Progenitor cell of endocrine pancreas (in vitro differentiated cells): ENCODE results near the gene AGTR1. TPM values are rescaled to one million over a fixed set of nuclear protein-coding genes. Genes with fewer than 3 reads are reported as not detected.
"Not testable (repeated sequence)": the region's sequence is repeated elsewhere in the genome, so short reads cannot be mapped to it uniquely, and the experiment has no call there.

Experiments used
- DNase-seq: peaks from one replicate; pipeline ENCODE4 v3.0.0; 2021; ENCODE audit warnings: low spot score; ENCODE audit not compliant: unreplicated experiment
- H3K27ac Mint-ChIP-seq: 2 replicates; pipeline ENCODE4 v1.8.0; 2021; ENCODE audit warnings: mild to moderate bottlenecking, moderate library complexity, mixed read lengths
- H3K27me3 Mint-ChIP-seq: 2 replicates; pipeline ENCODE4 v1.8.0; 2021; ENCODE audit warnings: mixed read lengths
- H3K36me3 Mint-ChIP-seq: 2 replicates; pipeline ENCODE4 v1.8.0; 2022; ENCODE audit warnings: mixed read lengths; ENCODE audit not compliant: insufficient read depth
- H3K4me1 Mint-ChIP-seq: 2 replicates; pipeline ENCODE4 v1.8.0; 2021; ENCODE audit warnings: low read depth, mixed read lengths
- H3K4me3 Mint-ChIP-seq: 2 replicates; pipeline ENCODE4 v1.8.0; 2021; ENCODE audit warnings: low read depth, mild to moderate bottlenecking, moderate library complexity, mixed read lengths
- H3K9me3 Mint-ChIP-seq: 2 replicates; pipeline ENCODE4 v1.8.0; 2021; ENCODE audit warnings: low read depth, mixed read lengths
- CTCF ChIP-seq: fragments of 200-600 bp; sonication (generic); IDR thresholded peaks from one replicate; pipeline ENCODE4 v1.5.0; 2021; ENCODE audit warnings: antibody characterized with exemption, mild to moderate bottlenecking; ENCODE audit not compliant: unreplicated experiment
- total RNA-seq: library from RNA; stranded (reverse); gene quantifications from 2 replicates; pipeline ENCODE4 v1.2.1, GENCODE V29; 2021

Gene AGTR1
- total RNA-seq, 1 donor from 2014 or later, result 8.2 TPM

GRCh38 chr3:148772361-148772760 is 74.7 kb downstream of the AGTR1 start:
- H3K4me1 Mint-ChIP-seq, result no peaks in the 10 kb centered on the region
- no peak for DNase-seq
- no peaks in the 10 kb centered on the region for H3K36me3 Mint-ChIP-seq
- H3K27ac Mint-ChIP-seq, result no peak overlapping the region
- peaks cover 3% of the 10 kb centered on the region for H3K9me3 Mint-ChIP-seq
- no peak for TF ChIP-seq CTCF
- H3K4me3 Mint-ChIP-seq, result no peak overlapping the region
- no peaks in the 10 kb centered on the region for H3K27me3 Mint-ChIP-seq

GRCh38 chr3:148772835-148773234 is 75.1 kb downstream of the AGTR1 start:
- Mint-ChIP-seq H3K27me3 (no peaks in the 10 kb centered on the region), H3K27ac (no peak overlapping the region), H3K9me3 (peaks cover 3% of the 10 kb centered on the region), H3K36me3 (no peaks in the 10 kb centered on the region), H3K4me1 (no peaks in the 10 kb centered on the region), H3K4me3 (no peak overlapping the region)
- no peak for DNase-seq
- TF ChIP-seq CTCF, result no peak

- Mint-ChIP-seq H3K27me3 (no peaks in the 10 kb centered on the region), H3K4me1 (no peaks in the 10 kb centered on the region), H3K27ac (no peak overlapping the region), H3K9me3 (peaks cover 3% of the 10 kb centered on the region), H3K4me3 (no peak overlapping the region), H3K36me3 (no peaks in the 10 kb centered on the region)
- no peak for TF ChIP-seq CTCF
- DNase-seq, result no peak
These were observed 76.1 kb downstream of the AGTR1 start for GRCh38 chr3:148773805-148774204.

GRCh38 chr3:148778926-148779325 is 81.2 kb downstream of the AGTR1 start:
- H3K9me3 Mint-ChIP-seq, result no peaks in the 10 kb centered on the region
- no peak overlapping the region for H3K27ac Mint-ChIP-seq
- no peak for TF ChIP-seq CTCF
- no peaks in the 10 kb centered on the region for H3K27me3 Mint-ChIP-seq
- H3K36me3 Mint-ChIP-seq, result no peaks in the 10 kb centered on the region
- DNase-seq, result no peak
- H3K4me1 Mint-ChIP-seq, result no peaks in the 10 kb centered on the region
- no peak overlapping the region for H3K4me3 Mint-ChIP-seq

GRCh38 chr3:148785026-148785425 is 87.3 kb downstream of the AGTR1 start:
- not testable (repeated sequence) for H3K27me3 Mint-ChIP-seq, H3K4me1 Mint-ChIP-seq

GRCh38 chr3:148786159-148786558 is 88.5 kb downstream of the AGTR1 start:
- not testable (repeated sequence) for H3K9me3 Mint-ChIP-seq, H3K4me1 Mint-ChIP-seq, H3K36me3 Mint-ChIP-seq

More at GRCh38 chr3:148785026-148785425, 87.3 kb downstream of the AGTR1 start:
- DNase-seq, H3K27ac Mint-ChIP-seq, H3K9me3 Mint-ChIP-seq, H3K36me3 Mint-ChIP-seq, H3K4me3 Mint-ChIP-seq: not testable (repeated sequence)

More at GRCh38 chr3:148786159-148786558, 88.5 kb downstream of the AGTR1 start:
- DNase-seq, H3K4me3 Mint-ChIP-seq, H3K27me3 Mint-ChIP-seq, H3K27ac Mint-ChIP-seq: not testable (repeated sequence)
